PFSK-1 (cell line): ENCODE results near the gene UAP1L1.
A peak's percentile ranks its signal among the peaks of the same experiment; 100 is the strongest.

Experiments used
- FOXP2 ChIP-seq: optimal IDR thresholded peaks from 2 replicates; pipeline ENCODE3; 2011; ENCODE audit warnings: borderline replicate concordance, control low read depth, inconsistent platforms; ENCODE audit not compliant: insufficient read depth; ENCODE audit errors: extremely low read length, extremely low read depth
- POLR2AphosphoS5 ChIP-seq: IDR thresholded peaks from 2 replicates; pipeline ENCODE4 v1.6.1; 2012; ENCODE audit warnings: low read depth, mild to moderate bottlenecking, control low read depth, low read length, moderate library complexity
- SIN3A ChIP-seq: IDR thresholded peaks from 2 replicates; pipeline ENCODE4 v1.6.1; 2012; ENCODE audit warnings: mild to moderate bottlenecking, low read length, moderate library complexity, borderline replicate concordance; ENCODE audit not compliant: insufficient read depth
- TAF1 ChIP-seq: IDR thresholded peaks from 2 replicates; pipeline ENCODE4 v1.6.1; 2012; ENCODE audit warnings: low read length, control low read depth, borderline replicate concordance; ENCODE audit not compliant: insufficient read depth
- TF ChIP-seq, protein P1 (sequence below), 2 experiments: IDR thresholded peaks; 2 replicates each; pipeline versions ENCODE4 v1.6.1 to v1.8.0; 2011 to 2012; ENCODE audit warnings: low read depth in 2 of 2, low read length in 2 of 2, control low read depth in 1 of 2, inconsistent platforms in 1 of 2, mild to moderate bottlenecking in 1 of 2, moderate library complexity in 1 of 2; ENCODE audit not compliant: insufficient read depth in 1 of 2

The UAP1L1 gene

DNA sequence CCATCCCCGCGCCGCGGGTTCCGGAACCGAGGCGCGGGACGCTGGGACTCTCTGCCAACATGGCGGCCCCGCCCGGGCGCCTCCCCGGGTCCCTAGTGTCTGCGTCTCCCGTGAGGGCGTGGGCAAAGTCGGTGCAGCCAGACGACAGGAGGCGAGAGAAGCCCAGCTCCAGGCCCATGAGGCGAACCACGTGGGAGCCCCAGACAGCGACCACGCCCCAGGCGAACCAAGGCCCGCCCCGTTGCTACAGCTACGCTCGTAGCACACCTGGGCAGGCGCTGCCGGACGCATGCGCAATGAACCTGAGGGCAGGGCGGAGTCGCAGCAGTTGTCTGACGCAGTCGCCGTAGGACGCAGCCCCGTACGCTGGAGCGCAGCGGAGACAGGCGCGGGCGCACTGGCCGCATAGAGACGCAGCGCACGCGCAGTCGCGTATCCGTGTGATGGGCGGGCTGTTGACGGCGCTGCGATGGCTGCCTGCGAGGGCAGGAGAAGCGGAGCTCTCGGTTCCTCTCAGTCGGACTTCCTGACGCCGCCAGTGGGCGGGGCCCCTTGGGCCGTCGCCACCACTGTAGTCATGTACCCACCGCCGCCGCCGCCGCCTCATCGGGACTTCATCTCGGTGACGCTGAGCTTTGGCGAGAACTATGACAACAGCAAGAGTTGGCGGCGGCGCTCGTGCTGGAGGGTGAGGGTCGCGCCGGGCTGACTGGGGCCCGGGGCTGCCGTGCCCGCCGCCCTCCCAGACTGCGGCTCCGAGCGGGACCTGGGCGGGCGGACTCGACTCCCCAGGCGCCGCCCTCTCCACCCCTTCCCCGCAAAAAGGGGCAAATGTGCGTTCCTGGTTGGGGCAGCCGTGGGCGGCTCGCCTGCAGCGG, 9.5 kb downstream of the UAP1L1 start, which contains the start of gene MAN1B1:
Gene MAN1B1, plus strand, starts transcription at position 455 of the 878 bp plus-strand sequence. Its CDS starts 15 bp downstream, at position 470.
- TF ChIP-seq, protein P1, sequence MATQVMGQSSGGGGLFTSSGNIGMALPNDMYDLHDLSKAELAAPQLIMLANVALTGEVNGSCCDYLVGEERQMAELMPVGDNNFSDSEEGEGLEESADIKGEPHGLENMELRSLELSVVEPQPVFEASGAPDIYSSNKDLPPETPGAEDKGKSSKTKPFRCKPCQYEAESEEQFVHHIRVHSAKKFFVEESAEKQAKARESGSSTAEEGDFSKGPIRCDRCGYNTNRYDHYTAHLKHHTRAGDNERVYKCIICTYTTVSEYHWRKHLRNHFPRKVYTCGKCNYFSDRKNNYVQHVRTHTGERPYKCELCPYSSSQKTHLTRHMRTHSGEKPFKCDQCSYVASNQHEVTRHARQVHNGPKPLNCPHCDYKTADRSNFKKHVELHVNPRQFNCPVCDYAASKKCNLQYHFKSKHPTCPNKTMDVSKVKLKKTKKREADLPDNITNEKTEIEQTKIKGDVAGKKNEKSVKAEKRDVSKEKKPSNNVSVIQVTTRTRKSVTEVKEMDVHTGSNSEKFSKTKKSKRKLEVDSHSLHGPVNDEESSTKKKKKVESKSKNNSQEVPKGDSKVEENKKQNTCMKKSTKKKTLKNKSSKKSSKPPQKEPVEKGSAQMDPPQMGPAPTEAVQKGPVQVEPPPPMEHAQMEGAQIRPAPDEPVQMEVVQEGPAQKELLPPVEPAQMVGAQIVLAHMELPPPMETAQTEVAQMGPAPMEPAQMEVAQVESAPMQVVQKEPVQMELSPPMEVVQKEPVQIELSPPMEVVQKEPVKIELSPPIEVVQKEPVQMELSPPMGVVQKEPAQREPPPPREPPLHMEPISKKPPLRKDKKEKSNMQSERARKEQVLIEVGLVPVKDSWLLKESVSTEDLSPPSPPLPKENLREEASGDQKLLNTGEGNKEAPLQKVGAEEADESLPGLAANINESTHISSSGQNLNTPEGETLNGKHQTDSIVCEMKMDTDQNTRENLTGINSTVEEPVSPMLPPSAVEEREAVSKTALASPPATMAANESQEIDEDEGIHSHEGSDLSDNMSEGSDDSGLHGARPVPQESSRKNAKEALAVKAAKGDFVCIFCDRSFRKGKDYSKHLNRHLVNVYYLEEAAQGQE (IDR thresholded peaks at IDR 0.05; ENCODE audit: insufficient read depth in 1 of 2, low read depth in 2 of 2, low read length in 2 of 2), result no peak
- TF ChIP-seq SIN3A (peak; percentile 81; the same call in 1 of the 2 replicates), TAF1 (peak; percentile 83; the same call in 1 of the 2 replicates), FOXP2 (no peak), POLR2AphosphoS5 (peak; percentile 63)

- TF ChIP-seq SIN3A (no peak), POLR2AphosphoS5 (no peak)
- TF ChIP-seq, protein P1 (IDR thresholded peaks at IDR 0.05; ENCODE audit: insufficient read depth in 1 of 2, low read depth in 2 of 2, low read length in 2 of 2), result no peak
Observed at GRCh38 chr9:137087409-137087925, 10.2 kb downstream of the UAP1L1 start.

GRCh38 chr9:137088121-137088520, 10.8 kb downstream of the UAP1L1 start:
- TF ChIP-seq SIN3A (no peak), TAF1 (no peak), FOXP2 (no peak), POLR2AphosphoS5 (no peak)
- TF ChIP-seq, protein P1 (IDR thresholded peaks at IDR 0.05; ENCODE audit: insufficient read depth in 1 of 2, low read depth in 2 of 2, low read length in 2 of 2), result no peak

- TF ChIP-seq POLR2AphosphoS5 (no peak), FOXP2 (no peak), TAF1 (no peak), SIN3A (no peak)
- TF ChIP-seq, protein P1 (IDR thresholded peaks at IDR 0.05; ENCODE audit: insufficient read depth in 1 of 2, low read depth in 2 of 2, low read length in 2 of 2), result no peak
Observed at GRCh38 chr9:137089232-137089947, 12.1 kb downstream of the UAP1L1 start.
